ENCODE measurements around the gene CXXC5. TPM values are rescaled to one million over a fixed set of nuclear protein-coding genes. Genes with fewer than 3 reads are reported as not detected.

The CXXC5 gene
- total and polyA plus RNA-seq, 2 donors (not counting 1 experiment from before 2014, with no cell fraction given), result 18.6 to 43.9 TPM

DNA sequence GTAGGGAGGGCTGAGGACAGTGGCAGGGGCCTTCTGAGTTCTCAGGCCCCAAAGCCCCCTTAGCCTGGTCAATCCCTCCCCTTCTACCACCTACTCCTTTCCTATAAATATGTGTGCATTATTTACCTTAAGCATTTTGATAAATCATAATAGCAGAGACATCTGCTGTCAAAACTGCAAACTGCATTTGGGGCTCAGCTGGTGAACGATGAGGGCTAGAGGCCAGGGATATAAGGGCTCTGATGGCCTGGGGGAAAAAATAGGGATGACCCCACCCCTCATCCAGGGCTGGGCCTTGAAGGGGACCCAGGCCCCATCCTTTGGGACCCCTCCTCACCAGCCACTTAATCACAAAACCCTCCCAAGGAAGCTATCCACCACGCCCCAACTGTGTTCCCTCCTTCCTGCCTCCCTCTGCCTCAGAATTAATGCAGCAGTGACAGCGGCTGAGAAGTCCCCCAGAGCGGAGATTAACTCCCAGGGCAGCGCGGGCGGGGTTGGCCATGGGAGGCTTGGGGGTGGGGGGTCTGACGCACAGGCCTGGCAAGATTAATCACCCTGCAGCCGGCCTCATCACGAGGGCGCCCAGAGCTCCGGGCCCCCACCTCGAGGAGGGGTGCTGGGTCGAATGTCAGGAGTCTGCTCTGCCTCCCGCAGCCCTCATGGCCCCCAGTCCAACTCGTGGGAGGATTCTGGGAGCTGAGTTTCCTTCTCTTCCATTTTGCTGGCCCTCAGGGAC, 42.1 kb downstream of the CXXC5 start:
- H3K9ac ChIP-seq (ENCODE audit: insufficient read depth, low read length), result no peak overlapping the region
- H3K4me3 ChIP-seq (replicated peaks in 1 of 4; ENCODE audit: control extremely low read depth in 1 of 4, insufficient read depth in 1 of 4, low read depth in 3 of 4, low read length in 4 of 4), result no peak overlapping the region
- no peak overlapping the region for H3K27ac ChIP-seq (ENCODE audit: insufficient read depth, low read length)
- TF ChIP-seq CTCF (conservative IDR thresholded peaks at IDR 0.05 in 1 of 2, IDR thresholded peaks at IDR 0.05 in 1 of 2; ENCODE audit: low read depth in 1 of 2, low read length in 2 of 2) (peak; percentile 49 to 65), EZH2 (IDR thresholded peaks at IDR 0.05; ENCODE audit: low read length, missing control alignments) (no peak)
- no peaks in the 10 kb centered on the region for H3K36me3 ChIP-seq (ENCODE audit: control insufficient read depth, insufficient read depth, low read length)
- H3K9me3 ChIP-seq (ENCODE audit: control insufficient read depth, insufficient read depth, low read depth, low read length), result no peaks in the 10 kb centered on the region
- H3K4me2 ChIP-seq (ENCODE audit: extremely low read depth, insufficient read depth, low read length), result no peak overlapping the region
- no peaks in the 10 kb centered on the region for H4K20me1 ChIP-seq (ENCODE audit: control insufficient read depth, extremely low read depth, insufficient read depth, low read length)
- no peaks in the 10 kb centered on the region for H3K27me3 ChIP-seq (ENCODE audit: control insufficient read depth, insufficient read depth, low read length)
- no peaks in the 10 kb centered on the region for H3K4me1 ChIP-seq (ENCODE audit: control insufficient read depth, extremely low read depth, insufficient read depth, low read length)
- H3K79me2 ChIP-seq (ENCODE audit: control insufficient read depth, insufficient read depth, low read length), result no peaks in the 10 kb centered on the region
- no peak overlapping the region for H2AFZ ChIP-seq (ENCODE audit: low read length)
- peak; percentile 58 to 77 for DNase-seq (ENCODE audit: low read depth in 2 of 2)

DNA sequence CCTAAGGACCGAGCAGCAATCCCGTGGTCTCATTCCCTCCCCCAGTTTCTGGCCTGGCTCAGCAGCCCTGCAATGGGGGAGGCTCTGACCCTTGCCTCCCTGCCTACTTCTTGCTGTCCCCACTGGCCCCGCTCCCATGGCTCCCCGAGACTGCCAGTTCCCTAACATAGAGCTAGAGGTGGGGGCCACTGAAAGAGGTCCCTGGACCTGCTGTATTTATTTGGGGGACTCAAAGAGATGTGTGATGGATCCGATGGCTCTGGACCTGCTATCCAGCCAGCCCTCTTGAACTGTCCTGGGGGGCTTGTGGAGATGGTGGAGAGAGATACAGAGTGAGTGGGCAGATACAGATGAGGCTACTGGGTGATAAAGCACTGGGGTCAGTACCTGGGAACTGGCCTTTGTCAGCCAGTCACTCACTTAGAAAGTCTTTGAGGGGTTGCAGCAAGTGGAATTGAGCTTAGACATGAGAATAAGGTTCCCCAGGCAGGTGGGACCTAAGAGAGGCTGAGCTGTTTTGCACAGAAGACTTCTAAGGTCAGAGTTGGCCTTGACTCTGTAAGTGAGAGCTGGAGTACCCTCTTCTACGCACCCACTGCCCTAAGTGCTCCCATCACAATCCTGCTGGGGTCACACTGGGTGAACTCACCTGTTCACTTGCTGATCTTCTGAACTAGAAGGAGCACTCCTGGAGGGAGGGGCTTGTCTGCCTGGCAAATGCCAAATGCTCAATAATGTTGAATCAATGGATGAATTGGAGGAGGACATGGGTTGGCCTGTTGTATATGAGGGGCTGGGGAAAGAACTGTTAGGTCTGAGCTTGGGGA, 42.9 kb downstream of the CXXC5 start:
- DNase-seq (ENCODE audit: low read depth in 2 of 2), result no peak
- Histone ChIP-seq H3K9me3 (ENCODE audit: control insufficient read depth, insufficient read depth, low read depth, low read length) (no peaks in the 10 kb centered on the region), H3K79me2 (ENCODE audit: control insufficient read depth, insufficient read depth, low read length) (no peaks in the 10 kb centered on the region), H4K20me1 (ENCODE audit: control insufficient read depth, extremely low read depth, insufficient read depth, low read length) (no peaks in the 10 kb centered on the region), H3K4me2 (ENCODE audit: extremely low read depth, insufficient read depth, low read length) (no peak overlapping the region), H3K27me3 (ENCODE audit: control insufficient read depth, insufficient read depth, low read length) (no peaks in the 10 kb centered on the region), H3K4me1 (ENCODE audit: control insufficient read depth, extremely low read depth, insufficient read depth, low read length) (no peaks in the 10 kb centered on the region), H3K9ac (ENCODE audit: insufficient read depth, low read length) (no peak overlapping the region), H3K4me3 (replicated peaks in 1 of 4; ENCODE audit: control extremely low read depth in 1 of 4, insufficient read depth in 1 of 4, low read depth in 3 of 4, low read length in 4 of 4) (no peak overlapping the region), H3K27ac (ENCODE audit: insufficient read depth, low read length) (no peak overlapping the region), H2AFZ (ENCODE audit: low read length) (no peak overlapping the region), H3K36me3 (ENCODE audit: control insufficient read depth, insufficient read depth, low read length) (no peaks in the 10 kb centered on the region)
- no peak for TF ChIP-seq CTCF (conservative IDR thresholded peaks at IDR 0.05 in 1 of 2, IDR thresholded peaks at IDR 0.05 in 1 of 2; ENCODE audit: low read depth in 1 of 2, low read length in 2 of 2)

GRCh38 chr5:139692148-139692547, 44.0 kb downstream of the CXXC5 start:
- H4K20me1 ChIP-seq (ENCODE audit: control insufficient read depth, extremely low read depth, insufficient read depth, low read length), result no peaks in the 10 kb centered on the region
- no peaks in the 10 kb centered on the region for H3K27me3 ChIP-seq (ENCODE audit: control insufficient read depth, insufficient read depth, low read length)
- H3K9ac ChIP-seq (ENCODE audit: insufficient read depth, low read length), result no peak overlapping the region
- no peak for DNase-seq (ENCODE audit: low read depth in 2 of 2)
- no peak overlapping the region for H2AFZ ChIP-seq (ENCODE audit: low read length)
- TF ChIP-seq CTCF (conservative IDR thresholded peaks at IDR 0.05 in 1 of 2, IDR thresholded peaks at IDR 0.05 in 1 of 2; ENCODE audit: low read depth in 1 of 2, low read length in 2 of 2) (no peak), EZH2 (IDR thresholded peaks at IDR 0.05; ENCODE audit: low read length, missing control alignments) (no peak)
- H3K9me3 ChIP-seq (ENCODE audit: control insufficient read depth, insufficient read depth, low read depth, low read length), result no peaks in the 10 kb centered on the region
- no peak overlapping the region for H3K4me3 ChIP-seq (replicated peaks in 1 of 4; ENCODE audit: control extremely low read depth in 1 of 4, insufficient read depth in 1 of 4, low read depth in 3 of 4, low read length in 4 of 4)
- no peaks in the 10 kb centered on the region for H3K79me2 ChIP-seq (ENCODE audit: control insufficient read depth, insufficient read depth, low read length)
- peaks cover 5% of the 10 kb centered on the region for H3K4me1 ChIP-seq (ENCODE audit: control insufficient read depth, extremely low read depth, insufficient read depth, low read length)
- H3K36me3 ChIP-seq (ENCODE audit: control insufficient read depth, insufficient read depth, low read length), result no peaks in the 10 kb centered on the region
- no peak overlapping the region for H3K27ac ChIP-seq (ENCODE audit: insufficient read depth, low read length)
- H3K4me2 ChIP-seq (ENCODE audit: extremely low read depth, insufficient read depth, low read length), result no peak overlapping the region
